HG03280 (cell line): ENCODE measurements around the gene PPP1R3G.
"Not testable (repeated sequence)": the region's sequence is repeated elsewhere in the genome, so short reads cannot be mapped to it uniquely, and the experiment has no call there.

Experiments used
- ATAC-seq: cut with Tn5 transposase; IDR thresholded peaks from one replicate; pipeline ENCODE4 v1.9.1; 2021; ENCODE audit warnings: mild to moderate bottlenecking, moderate library complexity; ENCODE audit not compliant: unreplicated experiment

The PPP1R3G gene

DNA sequence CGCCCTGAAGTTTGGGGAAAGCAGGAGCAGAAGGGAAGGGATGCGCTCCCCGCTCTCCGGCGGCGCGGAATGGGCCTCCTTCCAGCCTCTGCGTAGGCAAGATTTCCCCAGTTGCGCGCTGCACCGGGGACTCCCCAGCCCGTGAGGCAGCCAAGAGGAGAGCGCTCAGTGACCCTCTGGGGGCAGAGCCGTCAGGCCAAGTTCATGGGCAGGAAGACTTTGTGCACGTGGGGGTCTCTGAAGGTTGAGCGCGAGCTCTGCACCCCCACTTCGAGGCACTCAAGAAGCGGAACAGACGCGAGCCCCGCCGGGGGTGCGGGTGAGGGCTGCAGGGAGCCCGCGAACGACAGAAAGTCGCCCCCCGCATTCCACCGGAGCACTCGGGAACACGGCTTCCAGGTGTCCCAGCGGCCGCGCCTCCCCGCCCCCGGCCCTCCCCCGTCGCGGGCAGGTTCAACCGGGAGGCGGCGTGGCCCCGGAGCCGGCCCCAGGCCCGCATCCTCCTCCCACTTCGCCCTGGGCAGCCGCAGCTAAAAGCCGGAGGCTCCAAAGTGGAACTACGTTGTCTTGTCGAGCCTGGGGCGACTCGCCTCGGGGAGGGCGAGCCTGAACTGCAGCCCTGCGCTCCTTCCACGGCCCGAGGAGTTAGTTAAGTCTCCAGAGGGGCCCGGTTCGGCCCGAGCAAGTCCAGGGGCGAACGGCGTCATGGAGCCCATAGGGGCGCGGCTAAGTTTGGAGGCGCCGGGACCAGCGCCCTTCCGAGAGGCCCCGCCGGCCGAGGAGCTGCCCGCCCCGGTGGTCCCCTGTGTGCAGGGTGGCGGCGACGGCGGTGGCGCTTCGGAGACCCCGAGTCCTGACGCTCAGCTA lies at the start of gene PPP1R3G:
PPP1R3G (plus strand) TSS at position 561 of the 867 bp plus-strand sequence; CDS start at position 706, 145 bp downstream.
- ATAC-seq: peak; percentile 43

DNA sequence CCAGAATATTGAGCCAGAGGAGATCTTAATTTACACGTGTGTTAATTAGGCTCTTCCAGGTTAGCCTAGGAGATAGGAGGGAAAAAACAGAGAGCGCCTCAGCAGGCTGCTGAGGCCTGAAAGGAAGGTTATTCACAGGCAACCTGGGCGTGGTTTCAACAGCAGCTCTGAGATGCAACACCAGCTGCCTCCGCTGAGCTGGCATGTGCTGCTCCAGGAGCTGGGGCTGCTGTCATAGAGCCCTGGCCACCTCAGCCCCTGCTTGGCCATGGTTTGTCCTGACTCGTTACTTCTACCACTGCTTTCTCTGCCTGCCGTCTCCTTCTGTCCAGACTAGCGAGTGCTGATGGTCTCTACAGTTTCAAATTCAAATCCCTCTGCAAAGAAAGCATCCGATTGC lies 48.9 kb upstream of the PPP1R3G start:
- no peak for ATAC-seq

DNA sequence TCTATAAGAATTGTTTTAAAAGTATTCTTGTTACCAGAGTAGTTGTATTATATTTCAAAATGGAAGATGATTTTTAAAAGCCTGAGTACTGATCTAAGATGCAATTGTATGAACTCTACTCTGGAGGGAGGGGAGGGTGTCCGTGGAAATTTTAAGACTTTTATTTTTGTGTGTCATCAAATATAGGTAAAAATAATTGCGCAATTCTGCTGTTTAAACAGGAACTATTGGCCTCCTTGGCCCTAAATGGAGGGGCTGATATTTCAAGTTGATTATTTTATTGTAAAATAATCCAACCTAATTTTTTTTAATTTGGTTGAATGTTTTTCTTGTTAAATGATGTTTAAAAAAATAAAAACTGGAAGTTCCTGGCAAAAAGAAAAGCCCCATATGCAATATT lies 43.2 kb upstream of the PPP1R3G start:
- no peak for ATAC-seq

DNA sequence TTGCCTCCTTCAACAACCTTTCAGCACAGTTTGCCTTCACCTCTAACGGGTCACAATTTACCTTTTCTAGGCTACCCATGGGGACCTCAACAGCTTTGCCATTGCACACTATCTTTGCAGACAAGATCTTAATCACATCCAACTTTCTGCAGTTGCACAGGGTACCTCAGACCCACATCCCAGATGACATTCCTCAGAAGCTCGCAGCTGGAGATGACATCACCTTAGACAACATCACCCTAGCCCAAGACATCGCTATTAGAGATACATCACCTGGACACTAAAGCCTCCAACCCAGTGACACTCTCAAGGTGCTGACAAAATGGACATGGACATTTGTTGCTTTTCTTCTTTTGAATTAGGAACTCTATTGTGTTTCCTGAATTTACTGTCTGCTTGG lies 42.7 kb upstream of the PPP1R3G start:
- no peak for ATAC-seq

DNA sequence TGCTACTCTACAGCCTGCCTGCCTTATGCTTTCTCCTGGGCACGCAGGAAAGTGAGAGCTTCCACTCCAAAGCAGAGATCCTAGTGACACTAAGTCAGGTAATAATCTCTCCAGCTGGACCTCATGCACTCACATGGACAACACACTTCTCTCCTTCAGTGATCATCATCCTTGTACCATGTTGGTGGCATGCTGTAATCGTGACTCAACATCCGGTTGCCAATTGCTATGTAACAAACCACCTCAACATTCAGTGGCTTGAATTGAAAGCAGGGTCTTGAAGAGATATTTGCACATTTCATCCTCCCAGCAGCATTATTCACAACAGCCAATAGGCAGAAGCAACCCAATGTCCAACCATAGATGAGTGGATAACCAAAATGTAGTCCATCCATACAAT lies 40.3 kb upstream of the PPP1R3G start:
- ATAC-seq: no peak

DNA sequence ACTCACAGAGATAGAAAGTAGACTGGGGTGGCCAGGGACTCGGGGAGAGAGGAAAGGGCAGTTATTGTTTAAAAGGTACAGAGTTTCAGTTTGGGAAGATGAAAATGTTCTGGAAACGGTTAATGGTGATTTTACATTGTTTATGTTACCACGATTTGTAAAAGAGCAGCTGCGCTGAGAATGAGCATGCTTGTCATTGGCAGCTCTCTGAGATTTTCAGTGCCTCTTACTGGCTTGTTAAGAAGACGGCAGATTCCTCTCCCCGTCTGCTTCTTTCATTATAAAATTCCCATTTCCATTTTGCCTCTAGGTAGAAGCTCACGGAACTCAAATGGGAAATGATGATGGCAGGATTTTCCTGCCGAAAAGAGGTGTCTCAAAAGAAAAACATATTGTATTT lies 39.7 kb upstream of the PPP1R3G start:
- no peak for ATAC-seq

DNA sequence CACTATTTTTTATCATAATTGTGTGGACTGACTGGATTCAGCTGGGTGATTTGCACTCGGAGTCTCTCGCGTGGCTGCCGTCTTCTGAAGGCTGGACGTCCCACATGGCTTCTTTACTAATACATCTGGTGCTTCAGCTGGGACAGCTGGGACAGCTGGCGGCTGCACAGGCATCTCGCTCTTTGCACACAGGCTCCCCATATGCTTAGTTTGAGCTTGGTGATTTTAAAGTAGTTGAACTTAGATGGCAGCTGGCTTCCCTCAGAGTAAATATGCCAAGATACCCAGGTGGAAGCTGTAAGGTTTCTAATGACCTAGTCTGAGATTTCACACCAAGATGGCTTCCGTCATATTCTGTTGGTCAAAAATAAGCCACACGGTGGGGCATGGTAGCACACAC lies 38.7 kb upstream of the PPP1R3G start:
- no peak for ATAC-seq

DNA sequence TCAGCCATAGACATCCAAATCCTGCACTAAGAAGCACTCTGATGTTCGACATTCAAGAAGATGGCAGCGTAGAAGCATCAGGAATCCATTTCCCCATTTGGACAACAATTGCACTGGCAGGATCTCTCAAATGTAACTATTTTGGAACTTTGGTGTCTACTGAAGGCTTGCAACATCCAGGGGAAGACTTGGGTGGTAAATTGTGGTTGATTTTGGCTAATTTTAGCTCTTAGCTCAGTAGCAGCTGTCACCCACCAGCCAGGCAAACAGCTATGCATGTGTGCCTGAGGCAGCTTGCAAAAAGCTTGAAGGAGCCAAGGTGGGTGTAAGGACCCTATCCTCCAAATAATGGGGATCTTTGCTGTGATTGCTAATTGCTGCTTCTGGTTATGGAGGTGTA lies 35.1 kb upstream of the PPP1R3G start:
- ATAC-seq: no peak

DNA sequence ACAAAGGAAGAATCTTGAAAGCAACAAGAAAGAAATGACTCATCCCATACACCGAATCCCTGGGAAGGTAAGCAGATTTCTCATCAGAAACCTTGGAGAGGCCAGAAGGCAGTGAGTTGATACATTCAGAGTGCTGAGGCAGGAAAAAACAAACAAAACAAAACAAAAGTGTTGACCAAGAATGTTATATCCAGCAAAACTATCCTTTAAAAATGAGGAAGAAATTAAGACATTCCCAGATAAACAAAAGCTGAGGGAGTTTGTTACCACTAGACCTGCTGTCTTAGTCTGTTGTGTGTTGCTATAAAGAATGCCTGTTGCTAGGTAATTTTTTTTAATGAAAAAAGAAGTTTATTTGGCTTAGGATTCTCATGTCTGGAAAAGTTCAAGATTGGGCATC lies 33.7 kb upstream of the PPP1R3G start:
- no peak for ATAC-seq

DNA sequence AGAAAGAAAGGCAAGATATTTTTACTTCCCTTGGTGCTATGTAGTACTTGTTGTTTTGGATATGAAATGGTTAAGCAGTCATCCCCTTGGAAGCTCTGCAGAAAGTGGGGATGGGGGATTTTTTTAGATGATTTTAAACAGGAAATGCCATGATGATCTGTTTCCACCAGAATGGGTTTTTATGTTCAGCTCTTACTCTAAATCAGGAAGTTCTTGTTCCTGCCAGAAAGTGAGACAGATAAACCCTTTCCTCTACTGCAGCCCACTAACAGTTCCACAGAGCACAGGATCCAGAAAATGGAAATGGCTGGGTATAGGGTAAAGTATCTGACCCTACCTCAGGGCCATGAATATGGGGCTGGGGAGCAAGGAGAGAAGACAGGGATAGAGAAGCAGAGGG lies 32.1 kb upstream of the PPP1R3G start:
- ATAC-seq: no peak

DNA sequence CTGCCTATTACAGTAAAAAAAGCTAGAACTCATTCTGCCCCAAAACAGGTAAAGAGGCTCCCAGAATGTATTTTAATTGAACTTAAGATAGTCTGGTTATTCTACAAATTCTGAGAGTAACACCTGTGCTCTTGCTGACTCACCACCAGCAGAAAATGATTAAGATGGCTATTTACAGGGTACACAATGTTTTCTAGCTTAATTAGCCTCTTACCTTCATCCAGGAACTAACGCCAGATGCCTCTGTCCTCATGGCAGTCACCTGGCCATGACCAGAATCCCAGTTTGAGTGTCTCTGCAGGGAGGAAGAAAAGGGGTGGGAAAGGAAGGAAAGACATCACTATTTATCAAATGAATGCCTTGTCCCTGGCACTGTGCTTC lies 31.3 kb upstream of the PPP1R3G start:
- ATAC-seq: no peak

DNA sequence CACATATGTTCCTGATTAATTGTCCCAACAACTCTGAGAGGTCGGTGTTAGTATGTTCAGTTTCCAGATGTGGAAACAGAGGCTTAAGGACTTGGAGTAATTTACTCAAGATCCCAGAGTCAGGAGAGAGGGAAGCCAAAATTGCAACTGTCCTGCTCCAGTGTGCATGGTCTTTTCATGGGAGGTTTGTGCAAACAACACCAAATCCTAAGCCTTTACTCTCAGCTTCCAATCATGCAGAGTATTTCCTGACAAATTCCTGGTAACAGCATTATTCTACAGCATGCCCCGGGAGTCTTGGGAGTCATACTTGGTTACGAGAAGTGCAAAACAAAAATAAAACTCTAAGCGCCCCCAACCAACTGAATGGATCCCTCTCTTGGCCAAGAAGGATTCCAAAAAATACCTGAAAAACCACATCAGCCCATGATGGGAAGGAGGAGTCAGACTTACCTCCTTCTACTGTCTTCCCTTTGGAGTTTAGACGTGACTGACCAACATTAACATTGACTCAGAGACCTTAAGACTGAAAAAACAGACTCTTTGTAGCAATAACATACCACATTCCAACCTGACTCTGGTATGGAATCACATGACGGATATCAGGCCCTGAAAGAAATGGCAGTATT lies 30.8 kb upstream of the PPP1R3G start:
- ATAC-seq: no peak

DNA sequence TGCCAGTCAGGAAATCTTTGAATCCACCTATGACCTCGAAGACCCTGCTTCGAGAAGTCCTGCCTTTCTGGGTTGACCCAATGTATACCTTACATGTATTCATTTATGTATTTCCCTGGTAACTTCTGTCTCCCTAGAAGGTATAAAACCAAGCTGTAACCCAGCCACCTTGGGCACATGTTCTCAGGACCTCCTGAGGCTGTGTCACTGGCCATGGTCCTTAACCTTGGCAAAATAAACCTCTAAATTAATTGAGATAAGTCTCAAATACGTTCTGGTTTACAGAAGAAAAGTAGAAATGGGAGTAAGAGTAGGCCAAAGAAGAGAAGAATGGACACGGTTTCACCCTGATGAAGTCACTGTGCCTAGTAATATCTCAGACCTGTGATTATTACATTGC lies 30.0 kb upstream of the PPP1R3G start:
- no peak for ATAC-seq

DNA sequence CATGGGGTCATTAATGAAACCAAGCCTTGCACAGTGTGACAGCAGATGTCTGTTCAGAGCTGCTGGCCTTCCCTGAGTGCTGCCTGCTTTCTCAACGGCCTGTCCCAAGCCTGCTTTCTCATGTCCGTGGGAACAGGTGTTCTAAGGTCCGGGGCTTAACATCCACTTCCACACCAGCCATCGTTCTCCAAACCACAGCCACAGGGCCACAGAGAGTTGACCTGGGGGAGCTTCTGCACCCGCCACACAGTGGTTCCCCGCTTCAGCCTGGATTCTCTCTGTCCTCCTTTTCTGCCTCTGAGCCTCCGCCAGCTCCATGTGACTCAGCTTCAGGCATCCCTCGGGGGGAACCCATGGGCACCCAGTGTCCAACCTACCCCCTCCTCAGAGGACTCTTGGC lies 26.9 kb upstream of the PPP1R3G start:
- no peak for ATAC-seq

DNA sequence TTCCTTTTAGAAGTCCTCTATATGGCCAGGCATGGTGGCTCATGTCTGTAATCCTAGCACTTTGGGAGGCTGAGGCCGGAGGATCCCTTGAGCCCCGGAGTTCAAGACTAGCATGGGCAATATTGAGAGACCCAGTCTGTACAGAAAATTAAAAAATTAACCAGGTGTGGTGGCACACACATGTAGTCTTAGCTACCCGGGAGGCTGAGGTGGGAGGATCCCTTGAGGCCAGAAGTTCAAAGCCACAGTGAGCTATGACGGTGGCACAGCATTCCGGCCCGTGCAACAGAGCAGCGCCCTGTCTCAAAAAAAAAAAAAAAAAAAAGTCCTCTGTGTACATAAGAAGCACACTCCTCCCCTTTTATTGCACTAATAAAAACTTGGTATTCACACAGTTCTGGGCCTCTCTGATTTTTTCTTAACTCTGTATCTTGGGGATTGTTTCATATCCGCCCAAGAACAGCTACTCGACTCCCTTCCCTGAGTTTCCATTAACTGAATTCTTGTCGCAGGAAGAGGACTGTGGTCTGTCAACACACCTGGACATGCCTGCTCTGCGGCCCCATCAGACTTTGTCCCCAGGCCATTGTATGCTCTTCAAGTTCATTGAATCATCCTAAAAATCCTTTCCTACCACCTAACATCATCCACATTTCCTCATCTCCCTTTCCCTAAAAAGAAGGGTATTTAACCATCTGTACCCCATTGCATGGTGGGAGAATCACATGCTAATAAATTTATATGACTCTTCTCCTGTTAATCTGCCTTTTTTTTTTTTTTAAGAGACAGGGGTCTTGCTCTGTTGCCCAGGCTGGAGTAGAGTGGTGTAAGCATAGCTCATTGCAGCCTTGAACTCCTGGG lies 25.9 kb upstream of the PPP1R3G start:
- no peak for ATAC-seq

DNA sequence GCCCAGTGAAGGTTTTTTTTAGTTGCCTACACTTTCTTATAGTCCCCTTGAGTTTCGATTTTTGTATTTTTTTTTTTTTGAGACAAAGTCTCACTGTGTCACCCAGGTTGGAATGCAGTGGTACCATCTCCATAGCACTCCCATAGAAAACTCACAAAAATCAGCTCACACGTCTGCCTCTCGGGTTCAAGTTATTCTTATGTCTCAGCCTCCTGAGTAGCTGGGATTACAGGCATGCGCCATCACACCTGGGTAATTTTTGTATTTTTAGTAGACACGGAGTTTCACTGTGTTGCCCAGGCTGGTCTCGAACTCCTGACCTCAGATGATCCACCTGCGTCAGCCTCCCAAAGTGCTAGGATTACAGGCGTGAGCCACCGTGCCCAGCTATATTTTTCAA lies 24.7 kb upstream of the PPP1R3G start:
- not testable (repeated sequence) for ATAC-seq

DNA sequence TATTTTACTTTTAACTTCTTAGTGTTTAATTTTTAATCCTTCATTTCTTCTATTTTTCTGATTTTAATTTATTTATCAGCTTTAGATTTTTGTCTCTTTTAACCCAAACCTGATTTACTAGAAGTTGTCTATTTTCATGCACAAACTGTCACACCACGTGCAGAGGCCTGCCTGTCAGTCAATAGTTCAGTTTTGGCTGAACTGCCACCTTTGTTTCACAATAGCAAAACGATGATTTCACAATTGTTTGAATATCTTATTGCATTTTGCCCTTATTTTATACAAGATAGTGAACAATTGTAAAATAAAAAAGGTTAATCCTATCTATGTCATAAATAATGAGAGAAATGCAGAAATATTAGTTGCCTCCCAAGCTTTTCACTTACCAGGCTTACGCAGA lies 24.0 kb upstream of the PPP1R3G start:
- no peak for ATAC-seq

DNA sequence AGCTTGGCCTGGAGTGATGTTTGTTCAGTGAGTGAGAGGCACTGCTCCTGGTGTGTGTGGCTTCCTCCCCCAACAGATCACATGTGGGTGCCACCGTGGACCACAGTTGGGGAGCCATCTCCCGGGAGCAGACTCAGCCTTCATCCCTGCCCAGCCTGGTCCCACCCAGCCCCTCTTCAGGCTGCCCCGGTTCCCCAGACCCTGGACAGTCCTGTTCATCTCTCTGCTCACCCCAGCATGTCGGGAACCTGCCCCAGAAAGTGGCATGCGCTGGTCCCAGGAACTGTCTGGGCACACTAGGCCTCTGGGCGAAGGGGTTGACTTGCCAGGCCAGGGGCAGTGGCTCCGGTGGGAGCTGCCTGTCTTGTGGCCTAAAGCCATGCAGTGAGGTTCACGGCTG lies 21.5 kb upstream of the PPP1R3G start:
- no peak for ATAC-seq

DNA sequence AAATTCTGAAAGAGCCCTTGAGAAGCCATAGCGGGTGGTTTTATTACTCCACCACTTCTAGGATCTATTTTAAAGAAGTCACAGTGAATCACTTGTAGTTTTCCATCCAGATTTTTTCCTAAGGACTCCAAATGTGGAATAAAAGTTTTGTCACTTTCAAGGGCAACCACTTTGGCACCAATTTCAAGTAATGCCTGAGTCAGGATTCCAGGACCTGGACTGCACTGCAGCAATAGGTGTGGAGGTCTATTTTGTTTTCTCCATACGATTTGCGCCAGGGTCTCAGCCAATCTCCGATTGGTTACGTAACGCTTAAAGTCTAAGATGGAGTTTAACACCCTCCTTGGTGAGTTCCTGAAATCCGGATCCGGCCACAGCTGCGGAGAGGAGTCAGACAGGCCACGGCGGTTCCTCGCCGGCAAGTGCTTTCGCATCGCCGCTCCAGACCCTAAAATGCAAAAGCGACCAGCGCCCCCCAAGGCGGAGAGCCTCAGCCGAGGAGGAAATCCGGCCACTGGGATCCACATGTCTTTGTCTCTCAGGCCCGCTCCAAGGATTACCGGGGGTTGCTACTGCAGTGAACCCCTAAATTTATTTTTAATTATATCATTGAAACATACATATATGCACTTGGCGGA lies 18.6 kb upstream of the PPP1R3G start:
- ATAC-seq: no peak

DNA sequence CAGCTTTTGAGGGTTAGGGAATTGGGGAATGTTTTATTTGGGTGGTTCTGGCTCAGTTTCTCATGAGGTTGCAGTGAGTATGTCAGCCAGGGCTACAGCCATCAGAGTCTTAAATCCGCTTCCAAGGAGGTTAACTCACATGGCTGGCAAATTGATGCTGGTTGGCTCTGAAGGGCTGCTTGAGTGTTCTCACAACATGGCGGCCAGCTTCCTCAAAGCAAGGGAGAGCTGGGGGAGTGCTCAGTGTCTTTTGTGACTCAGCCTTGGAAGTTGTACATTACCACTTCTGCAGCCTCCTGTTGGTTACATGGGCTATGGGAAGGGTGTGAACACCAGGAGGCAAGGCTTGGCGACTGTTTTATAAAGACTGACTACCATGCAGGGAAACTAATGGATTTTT lies 17.8 kb upstream of the PPP1R3G start:
- ATAC-seq: no peak

DNA sequence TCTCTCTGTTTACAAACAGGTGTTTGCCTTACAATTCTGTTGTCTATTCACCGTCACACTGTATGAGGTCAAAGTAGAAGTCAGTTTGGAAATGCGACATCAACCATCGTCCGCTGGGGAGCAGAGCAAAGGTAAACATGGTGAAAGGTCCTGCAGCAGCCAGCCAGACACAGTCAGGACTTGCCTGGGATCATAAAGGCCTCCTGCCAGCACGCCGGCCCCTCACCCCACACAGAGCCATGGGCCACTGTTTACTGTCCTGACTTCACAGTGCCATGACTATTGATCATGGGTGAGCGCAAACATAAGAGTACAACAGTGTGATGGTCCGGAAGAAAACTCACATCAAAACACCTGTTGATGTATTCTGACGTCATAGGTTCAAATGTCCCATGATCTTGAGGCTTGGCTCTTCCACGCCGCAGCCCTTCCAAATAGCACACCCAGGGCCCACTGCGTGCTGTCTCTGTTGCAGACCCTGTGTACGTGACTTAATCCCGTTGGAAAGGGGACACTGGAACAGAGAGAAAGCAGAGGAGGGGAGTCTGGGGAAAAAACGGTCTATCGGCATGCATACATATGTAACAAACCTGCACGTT lies 16.9 kb upstream of the PPP1R3G start:
- no peak for ATAC-seq
